Loucy (cell line): ENCODE measurements around the gene CHERP.

Source experiments
- H2AFZ ChIP-seq: fragments of 200-600 bp; sonication (generic); 2 replicates; pipeline ENCODE4 v1.6.0; 2016; ENCODE audit warnings: antibody characterized with exemption, mild to moderate bottlenecking, low read length, moderate library complexity
- H3F3A ChIP-seq: fragments of 200-600 bp; 2 replicates; pipeline ENCODE4 v1.6.0; 2016; ENCODE audit warnings: antibody characterized with exemption, low read depth, mild to moderate bottlenecking
- H3K27me3 ChIP-seq: fragments of 200-600 bp; sonication (generic); 2 replicates; pipeline ENCODE4 v1.6.1; 2014; ENCODE audit warnings: low read length, mild to moderate bottlenecking; ENCODE audit not compliant: insufficient read depth, poor library complexity, severe bottlenecking
- H3K36me3 ChIP-seq: fragments of 200-600 bp; sonication (generic); 2 replicates; pipeline ENCODE4 v1.6.1; 2016; ENCODE audit warnings: low read length; ENCODE audit not compliant: insufficient read depth
- H3K4me1 ChIP-seq: fragments of 200-600 bp; sonication (generic); 2 replicates; pipeline ENCODE4 v1.5.1; 2014; ENCODE audit warnings: low read length, mild to moderate bottlenecking; ENCODE audit not compliant: insufficient read depth, poor library complexity, severe bottlenecking
- H3K4me2 ChIP-seq: fragments of 200-600 bp; sonication (generic); 2 replicates; pipeline ENCODE4 v1.6.0; 2014; ENCODE audit warnings: antibody characterized with exemption, low read length, low read depth, mild to moderate bottlenecking; ENCODE audit not compliant: poor library complexity, severe bottlenecking
- H3K4me3 ChIP-seq: fragments of 200-600 bp; sonication (generic); 2 replicates; pipeline ENCODE4 v1.5.1; 2014; ENCODE audit warnings: low read length, mild to moderate bottlenecking, mixed read lengths; ENCODE audit not compliant: poor library complexity, severe bottlenecking
- H3K79me2 ChIP-seq: fragments of 200-600 bp; sonication (generic); 2 replicates; pipeline ENCODE4 v1.6.1; 2014; ENCODE audit warnings: low read length; ENCODE audit not compliant: insufficient read depth
- H3K9ac ChIP-seq: fragments of 200-600 bp; sonication (generic); 2 replicates; pipeline ENCODE4 v1.6.0; 2014; ENCODE audit warnings: mild to moderate bottlenecking, low read depth, low read length, moderate library complexity; ENCODE audit not compliant: poor library complexity, severe bottlenecking
- H3K9me2 ChIP-seq: fragments of 200-600 bp; sonication (generic); replicated peaks from 2 replicates; pipeline ENCODE4 v1.6.1; 2016; ENCODE audit warnings: low read depth, low read length, mixed read lengths
- H3K9me3 ChIP-seq: fragments of 200-600 bp; sonication (generic); 2 replicates; pipeline ENCODE4 v1.6.1; 2014; ENCODE audit warnings: mild to moderate bottlenecking, antibody characterized with exemption, low read length, low read depth; ENCODE audit not compliant: insufficient read depth
- H4K20me1 ChIP-seq: fragments of 200-600 bp; sonication (generic); 2 replicates; pipeline ENCODE4 v1.6.0; 2014; ENCODE audit warnings: antibody characterized with exemption, low read length, mild to moderate bottlenecking; ENCODE audit not compliant: insufficient read depth, poor library complexity, severe bottlenecking
- EZH2phosphoT487 ChIP-seq: fragments of 200-600 bp; IDR thresholded peaks from 2 replicates; pipeline ENCODE4 v1.6.1; 2018; ENCODE audit warnings: antibody characterized with exemption, mild to moderate bottlenecking, moderate library complexity, borderline replicate concordance
- TF ChIP-seq, protein P1 (sequence below): fragments of 200-600 bp; sonication (generic); conservative IDR thresholded peaks from 2 replicates; pipeline ENCODE4 v1.5.1; 2014; ENCODE audit warnings: mild to moderate bottlenecking, antibody characterized with exemption, low read length

The CHERP gene

DNA sequence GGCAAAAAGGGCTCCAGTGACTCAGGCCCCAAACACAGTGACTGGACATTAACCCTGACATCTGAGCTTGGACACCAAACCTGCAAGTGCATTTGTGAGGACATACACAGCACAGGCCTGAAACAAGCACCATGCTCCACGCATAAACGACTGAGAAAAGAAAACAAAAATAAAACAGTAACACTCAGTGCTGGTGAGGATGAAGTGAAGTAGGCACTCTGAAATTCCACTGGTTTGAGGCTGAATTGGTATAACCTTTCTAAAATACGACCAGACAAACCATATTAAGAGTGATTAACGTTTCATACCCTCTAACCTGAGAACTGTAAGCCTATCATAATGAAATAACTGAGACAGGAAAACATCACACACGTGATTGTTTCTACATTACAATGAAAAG lies 24.5 kb upstream of the CHERP start:
- no peak for TF ChIP-seq EZH2phosphoT487
- TF ChIP-seq, protein P1, sequence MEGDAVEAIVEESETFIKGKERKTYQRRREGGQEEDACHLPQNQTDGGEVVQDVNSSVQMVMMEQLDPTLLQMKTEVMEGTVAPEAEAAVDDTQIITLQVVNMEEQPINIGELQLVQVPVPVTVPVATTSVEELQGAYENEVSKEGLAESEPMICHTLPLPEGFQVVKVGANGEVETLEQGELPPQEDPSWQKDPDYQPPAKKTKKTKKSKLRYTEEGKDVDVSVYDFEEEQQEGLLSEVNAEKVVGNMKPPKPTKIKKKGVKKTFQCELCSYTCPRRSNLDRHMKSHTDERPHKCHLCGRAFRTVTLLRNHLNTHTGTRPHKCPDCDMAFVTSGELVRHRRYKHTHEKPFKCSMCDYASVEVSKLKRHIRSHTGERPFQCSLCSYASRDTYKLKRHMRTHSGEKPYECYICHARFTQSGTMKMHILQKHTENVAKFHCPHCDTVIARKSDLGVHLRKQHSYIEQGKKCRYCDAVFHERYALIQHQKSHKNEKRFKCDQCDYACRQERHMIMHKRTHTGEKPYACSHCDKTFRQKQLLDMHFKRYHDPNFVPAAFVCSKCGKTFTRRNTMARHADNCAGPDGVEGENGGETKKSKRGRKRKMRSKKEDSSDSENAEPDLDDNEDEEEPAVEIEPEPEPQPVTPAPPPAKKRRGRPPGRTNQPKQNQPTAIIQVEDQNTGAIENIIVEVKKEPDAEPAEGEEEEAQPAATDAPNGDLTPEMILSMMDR, result no peak
- Histone ChIP-seq H2AFZ (no peak overlapping the region), H3F3A (peaks cover 16% of the 10 kb centered on the region)

DNA sequence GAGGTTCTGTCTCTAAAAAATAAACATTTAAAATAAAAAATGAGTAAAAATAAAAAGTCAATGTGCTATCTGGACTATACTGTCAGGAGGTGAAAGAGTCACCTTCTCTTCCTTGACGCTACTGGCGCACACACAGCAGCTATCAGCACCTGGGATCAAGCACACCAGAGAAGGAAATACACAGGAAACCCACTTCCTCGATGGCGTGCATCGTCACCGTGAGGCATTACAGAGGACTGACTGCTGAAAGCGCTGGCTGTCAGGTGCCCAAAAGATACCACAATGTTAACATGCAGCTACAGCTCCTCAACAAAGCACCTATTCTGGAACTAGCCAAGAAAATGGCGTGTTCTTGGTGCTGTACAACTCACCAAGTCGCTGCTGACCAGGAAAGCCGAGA lies 23.9 kb upstream of the CHERP start:
- Histone ChIP-seq H3K79me2 (peaks cover 47% of the 10 kb centered on the region), H3F3A (peaks cover 16% of the 10 kb centered on the region), H3K9ac (peak overlapping the region; percentile 72), H4K20me1 (no peaks in the 10 kb centered on the region), H3K4me2 (peak overlapping the region; percentile 87), H3K36me3 (peaks cover 28% of the 10 kb centered on the region; the same call in 1 of the 2 replicates), H3K4me1 (peaks cover 40% of the 10 kb centered on the region), H3K9me3 (no peaks in the 10 kb centered on the region), H3K27me3 (no peaks in the 10 kb centered on the region), H2AFZ (no peak overlapping the region), H3K9me2 (no peaks in the 10 kb centered on the region), H3K4me3 (peak overlapping the region; percentile 66)
- TF ChIP-seq, protein P1, result no peak
- no peak for TF ChIP-seq EZH2phosphoT487

More for the DNA sequence above, 24.5 kb upstream of the CHERP start:
- Histone ChIP-seq H3K9me3 (no peaks in the 10 kb centered on the region), H4K20me1 (peaks cover 4% of the 10 kb centered on the region), H3K4me3 (peak overlapping the region; percentile 57), H3K36me3 (peaks cover 28% of the 10 kb centered on the region; the same call in 1 of the 2 replicates), H3K79me2 (peaks cover 53% of the 10 kb centered on the region), H3K4me2 (peak overlapping the region; percentile 87), H3K4me1 (peaks cover 42% of the 10 kb centered on the region), H3K27me3 (no peaks in the 10 kb centered on the region), H3K9me2 (no peaks in the 10 kb centered on the region), H3K9ac (peak overlapping the region; percentile 72)

DNA sequence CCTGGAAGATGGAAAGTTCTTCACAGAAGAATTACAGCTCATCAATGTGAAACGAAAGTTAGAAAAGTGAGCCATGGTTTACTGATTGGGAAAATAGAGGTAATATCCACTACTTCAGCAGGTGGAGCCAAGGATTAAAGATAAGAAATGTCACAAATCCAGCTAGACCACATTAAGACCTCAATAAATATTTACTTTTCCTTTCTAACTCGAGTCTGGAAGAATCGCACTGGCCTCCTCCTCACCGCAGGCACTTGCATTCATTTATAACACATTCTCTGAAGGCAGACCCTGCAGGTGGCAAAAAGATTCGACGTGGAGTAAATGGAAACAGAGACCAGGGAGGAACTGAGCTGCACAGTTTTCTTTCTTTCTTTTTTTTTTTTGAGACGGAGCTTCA lies 22.6 kb upstream of the CHERP start:
- peaks cover 16% of the 10 kb centered on the region for H3F3A ChIP-seq
- peaks cover 34% of the 10 kb centered on the region for H3K79me2 ChIP-seq
- H3K4me3 ChIP-seq, result no peak overlapping the region
- no peak overlapping the region for H3K9ac ChIP-seq
- no peaks in the 10 kb centered on the region for H3K27me3 ChIP-seq
- H2AFZ ChIP-seq, result no peak overlapping the region
- peaks cover 28% of the 10 kb centered on the region for H3K4me1 ChIP-seq
- peaks cover 33% of the 10 kb centered on the region; the same call in 1 of the 2 replicates for H3K36me3 ChIP-seq
- TF ChIP-seq, protein P1, result no peak
- no peak for TF ChIP-seq EZH2phosphoT487
- H3K9me3 ChIP-seq, result no peaks in the 10 kb centered on the region
- no peaks in the 10 kb centered on the region for H3K9me2 ChIP-seq
- peak overlapping the region; percentile 10 for H3K4me2 ChIP-seq
- H4K20me1 ChIP-seq, result no peaks in the 10 kb centered on the region
